Natural killer cell (primary cell): ENCODE results near the gene MUC5B. TPM values are rescaled to one million over a fixed set of nuclear protein-coding genes. Genes with fewer than 3 reads are reported as not detected.

ENCODE experiments used
- ATAC-seq, 3 donors: fragments of 150-1000 bp in 2 of 3; fragments of 200-7000 bp in 1 of 3; cut with Tn5 transposase; 1 replicate in 1 of 3; 2 replicates in 2 of 3; pipeline ENCODE4 v1.10.0; 2021; ENCODE audit warnings: mild to moderate bottlenecking in 2 of 3, moderate library complexity in 2 of 3
- DNase-seq, 2 donors: peaks; one replicate each; pipeline versions ENCODE4 v3.0.0 to v3.0.0-alpha.2; 2013 to 2021; ENCODE audit warnings: mixed read lengths in 1 of 2
- H3K27ac ChIP-seq: one replicate; pipeline ENCODE4 v1.5.1; 2013; ENCODE audit warnings: mild to moderate bottlenecking, low read length
- H3K27me3 ChIP-seq: one replicate; pipeline ENCODE4 v1.6.1; 2013; ENCODE audit warnings: low read length; ENCODE audit not compliant: control insufficient read depth, insufficient read depth
- H3K36me3 ChIP-seq: one replicate; pipeline ENCODE4 v1.6.1; 2013; ENCODE audit warnings: low read length; ENCODE audit not compliant: control insufficient read depth, insufficient read depth
- H3K4me1 ChIP-seq: one replicate; pipeline ENCODE4 v1.6.1; 2013; ENCODE audit warnings: low read length; ENCODE audit not compliant: control insufficient read depth, insufficient read depth
- H3K4me3 ChIP-seq: one replicate; pipeline ENCODE4 v1.5.1; 2013; ENCODE audit warnings: low read length
- H3K9me3 ChIP-seq: one replicate; pipeline ENCODE4 v1.6.1; 2013; ENCODE audit warnings: low read length; ENCODE audit not compliant: control insufficient read depth, insufficient read depth
- H3K27ac Mint-ChIP-seq, 2 donors: one replicate each; pipeline ENCODE4 v1.8.0; 2022; ENCODE audit warnings: mild to moderate bottlenecking in 2 of 2, mixed read lengths in 2 of 2, moderate library complexity in 1 of 2
- H3K27me3 Mint-ChIP-seq, 2 donors: one replicate each; pipeline ENCODE4 v1.8.0; 2022; ENCODE audit warnings: low read depth in 2 of 2, mixed read lengths in 2 of 2
- H3K36me3 Mint-ChIP-seq: one replicate; pipeline ENCODE4 v1.8.0; 2022; ENCODE audit warnings: mixed read lengths
- H3K4me1 Mint-ChIP-seq, 2 donors: one replicate each; pipeline ENCODE4 v1.8.0; 2022; ENCODE audit warnings: mixed read lengths in 2 of 2
- H3K4me3 Mint-ChIP-seq: one replicate; pipeline ENCODE4 v1.8.0; 2022; ENCODE audit warnings: mild to moderate bottlenecking, moderate library complexity, mixed read lengths
- H3K9me3 Mint-ChIP-seq, 2 donors: one replicate each; pipeline ENCODE4 v1.8.0; 2022; ENCODE audit warnings: mixed read lengths in 2 of 2
- WGBS: methylation state at CpG from one replicate; pipeline ENCODE4 v1.1.7; 2013; ENCODE audit warnings: missing lambda C conversion rate; ENCODE audit not compliant: insufficient coverage; 5-methylcytosine and 5-hydroxymethylcytosine counted together
- intact Hi-C: fragments of 100-400 bp; cut with micrococcal nuclease; formaldehyde crosslinking; loops from one replicate; pipeline ENCODE4 v1.14.2; 2022
- total RNA-seq, 4 donors: library from RNA; stranded (reverse); fragments of 120-200 nt in 1 of 4; gene quantifications; one replicate each; pipeline versions ENCODE4 v1.2.3 to v1.2.4, GENCODE V29; 2013 to 2022
- TF ChIP-seq, protein P1 (sequence below): fragments of 200-600 bp; IDR thresholded peaks from one replicate; pipeline ENCODE4 v1.8.0; 2022; ENCODE audit warnings: antibody characterized with exemption

Gene MUC5B
- total RNA-seq, 3 donors from 2014 or later (not counting 1 experiment from before 2014, with no cell fraction given), result not detected

DNA sequence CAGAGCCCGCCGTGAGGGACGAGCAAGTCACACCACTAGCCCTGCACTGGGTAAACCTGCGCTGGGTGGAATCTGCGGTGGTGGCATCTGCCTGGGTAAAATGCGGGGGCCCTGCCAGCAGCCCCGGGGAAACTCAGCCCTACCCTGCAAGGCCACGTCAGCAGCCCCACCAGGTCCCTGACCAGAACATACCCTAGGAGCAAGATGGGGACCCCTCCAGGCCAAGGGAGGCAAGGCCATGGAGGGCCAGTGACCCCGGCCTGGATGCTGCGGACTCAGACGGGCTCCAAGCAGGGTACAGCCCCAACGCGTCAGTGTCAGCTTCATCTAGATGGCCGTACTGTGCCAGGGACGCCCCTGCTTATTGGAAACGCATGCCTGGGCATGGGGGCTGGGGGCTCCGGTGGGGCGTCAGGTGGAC is 60.2 kb downstream of the MUC5B start:
- H3K27me3 ChIP-seq, result no peaks in the 10 kb centered on the region
- H3K4me1 ChIP-seq, result no peaks in the 10 kb centered on the region
- Mint-ChIP-seq H3K9me3 (no peaks in the 10 kb centered on the region), H3K27me3 (no peaks in the 10 kb centered on the region), H3K36me3 (no peaks in the 10 kb centered on the region), H3K27ac (no peak overlapping the region), H3K4me3 (no peak overlapping the region), H3K4me1 (no peaks in the 10 kb centered on the region)
- H3K27ac ChIP-seq, result no peak overlapping the region
- intact Hi-C loops, result no loop called here
- 95% methylated on average over 18 of the region's 18 CpGs for WGBS
- H3K4me3 ChIP-seq, result no peak overlapping the region
- no peak for DNase-seq
- H3K36me3 ChIP-seq, result peaks cover 51% of the 10 kb centered on the region
- ATAC-seq, result no peak
- TF ChIP-seq, protein P1, sequence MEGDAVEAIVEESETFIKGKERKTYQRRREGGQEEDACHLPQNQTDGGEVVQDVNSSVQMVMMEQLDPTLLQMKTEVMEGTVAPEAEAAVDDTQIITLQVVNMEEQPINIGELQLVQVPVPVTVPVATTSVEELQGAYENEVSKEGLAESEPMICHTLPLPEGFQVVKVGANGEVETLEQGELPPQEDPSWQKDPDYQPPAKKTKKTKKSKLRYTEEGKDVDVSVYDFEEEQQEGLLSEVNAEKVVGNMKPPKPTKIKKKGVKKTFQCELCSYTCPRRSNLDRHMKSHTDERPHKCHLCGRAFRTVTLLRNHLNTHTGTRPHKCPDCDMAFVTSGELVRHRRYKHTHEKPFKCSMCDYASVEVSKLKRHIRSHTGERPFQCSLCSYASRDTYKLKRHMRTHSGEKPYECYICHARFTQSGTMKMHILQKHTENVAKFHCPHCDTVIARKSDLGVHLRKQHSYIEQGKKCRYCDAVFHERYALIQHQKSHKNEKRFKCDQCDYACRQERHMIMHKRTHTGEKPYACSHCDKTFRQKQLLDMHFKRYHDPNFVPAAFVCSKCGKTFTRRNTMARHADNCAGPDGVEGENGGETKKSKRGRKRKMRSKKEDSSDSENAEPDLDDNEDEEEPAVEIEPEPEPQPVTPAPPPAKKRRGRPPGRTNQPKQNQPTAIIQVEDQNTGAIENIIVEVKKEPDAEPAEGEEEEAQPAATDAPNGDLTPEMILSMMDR, result no peak
- no peaks in the 10 kb centered on the region for H3K9me3 ChIP-seq

DNA sequence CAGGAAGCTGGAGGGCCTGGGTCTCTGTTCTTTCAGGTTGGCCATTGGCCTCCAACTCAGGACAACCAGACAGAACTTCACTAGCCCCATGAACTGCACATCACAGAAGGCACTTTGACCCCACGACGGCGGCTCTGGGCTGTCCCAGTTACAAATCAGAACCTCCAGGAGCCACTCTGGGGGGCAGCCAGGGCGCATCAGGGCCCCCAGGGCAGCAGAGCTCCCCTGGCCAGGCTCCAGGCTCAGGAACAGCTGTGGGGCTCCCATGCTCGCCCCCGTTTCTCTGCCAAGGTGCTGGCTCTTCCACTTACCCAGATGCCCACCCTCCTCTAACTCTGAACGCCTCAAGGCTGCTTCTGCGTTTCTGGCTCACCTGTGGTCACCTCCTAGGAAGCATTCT is 61.0 kb downstream of the MUC5B start:
- Mint-ChIP-seq H3K27ac (no peak overlapping the region), H3K9me3 (no peaks in the 10 kb centered on the region), H3K36me3 (no peaks in the 10 kb centered on the region), H3K4me3 (no peak overlapping the region), H3K27me3 (no peaks in the 10 kb centered on the region), H3K4me1 (no peaks in the 10 kb centered on the region)
- no peaks in the 10 kb centered on the region for H3K27me3 ChIP-seq
- DNase-seq (no peak), ATAC-seq (no peak)
- intact Hi-C loops, result no loop called here
- no peaks in the 10 kb centered on the region for H3K9me3 ChIP-seq
- peaks cover 55% of the 10 kb centered on the region for H3K36me3 ChIP-seq
- WGBS, result 92% methylated on average over 8 of the region's 8 CpGs
- no peak overlapping the region for H3K4me3 ChIP-seq
- no peak overlapping the region for H3K27ac ChIP-seq
- TF ChIP-seq, protein P1, result no peak
- no peaks in the 10 kb centered on the region for H3K4me1 ChIP-seq

DNA sequence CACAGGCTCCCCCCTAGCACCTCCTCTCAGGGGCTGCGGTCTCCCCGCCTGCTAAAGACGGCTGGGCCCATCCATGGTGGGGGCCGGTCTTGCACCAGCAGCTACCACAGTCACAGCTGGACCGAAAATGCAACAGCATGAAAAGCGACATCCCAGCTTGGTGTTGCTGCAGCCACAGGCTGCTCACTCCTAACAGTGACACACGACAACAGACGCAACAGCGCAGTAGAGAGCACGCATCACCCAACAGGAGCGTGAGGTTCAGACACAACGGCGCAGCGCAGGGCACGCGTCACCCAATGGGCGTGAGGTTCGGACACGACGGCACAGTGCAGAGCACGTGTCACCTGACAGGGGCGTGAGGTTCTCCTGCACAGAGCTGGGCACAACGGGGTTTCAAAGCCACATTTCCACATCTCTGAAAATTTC is 62.5 kb downstream of the MUC5B start:
- no peak overlapping the region for H3K27ac Mint-ChIP-seq
- ATAC-seq (no peak), DNase-seq (no peak)
- H3K27me3 ChIP-seq, result no peaks in the 10 kb centered on the region
- no peaks in the 10 kb centered on the region for H3K9me3 ChIP-seq
- H3K27ac ChIP-seq, result no peak overlapping the region
- no peak overlapping the region for H3K4me3 ChIP-seq
- 98% methylated on average over 23 of the region's 23 CpGs for WGBS
- H3K4me1 Mint-ChIP-seq, result no peaks in the 10 kb centered on the region
- H3K36me3 ChIP-seq, result peaks cover 62% of the 10 kb centered on the region
- H3K4me1 ChIP-seq, result no peaks in the 10 kb centered on the region
- intact Hi-C loops, result no loop called here
- no peak overlapping the region for H3K4me3 Mint-ChIP-seq
- H3K27me3 Mint-ChIP-seq, result no peaks in the 10 kb centered on the region
- no peaks in the 10 kb centered on the region for H3K9me3 Mint-ChIP-seq
- TF ChIP-seq, protein P1, result no peak
- H3K36me3 Mint-ChIP-seq, result no peaks in the 10 kb centered on the region

DNA sequence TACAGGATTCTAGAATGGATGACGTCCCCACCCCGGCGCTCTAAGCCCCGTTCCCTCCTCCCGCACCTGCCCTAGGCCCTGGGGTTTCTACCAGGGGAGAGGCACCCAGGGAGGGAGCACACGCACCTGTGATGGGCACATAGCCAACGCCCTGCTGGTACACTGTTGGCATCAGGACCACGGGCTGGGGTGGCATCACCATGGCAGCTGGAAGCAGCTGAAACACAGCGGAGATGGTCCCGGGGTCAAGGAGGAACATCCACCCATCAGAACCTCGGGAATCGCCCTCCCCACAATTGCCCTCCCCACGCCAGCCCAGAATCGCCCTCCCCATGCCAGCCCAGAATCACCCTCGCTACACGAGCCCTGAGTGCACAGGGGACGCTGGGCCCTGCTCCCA is 63.0 kb downstream of the MUC5B start:
- no peak for ATAC-seq

More for the DNA sequence above, 63.0 kb downstream of the MUC5B start:
- no peak for DNase-seq
- Mint-ChIP-seq H3K27ac (no peak overlapping the region), H3K4me3 (no peak overlapping the region), H3K27me3 (no peaks in the 10 kb centered on the region), H3K9me3 (no peaks in the 10 kb centered on the region), H3K36me3 (no peaks in the 10 kb centered on the region), H3K4me1 (no peaks in the 10 kb centered on the region)
- WGBS, result 98% methylated on average over 17 of the region's 17 CpGs
- H3K9me3 ChIP-seq, result no peaks in the 10 kb centered on the region
- H3K4me3 ChIP-seq, result no peak overlapping the region
- H3K36me3 ChIP-seq, result peaks cover 61% of the 10 kb centered on the region
- no peaks in the 10 kb centered on the region for H3K4me1 ChIP-seq
- H3K27me3 ChIP-seq, result no peaks in the 10 kb centered on the region
- intact Hi-C loops, result no loop called here
- TF ChIP-seq, protein P1, result no peak
- H3K27ac ChIP-seq, result no peak overlapping the region
